Measurements from ENCODE around the gene ITGA8.

- TF ChIP-seq CTCF (IDR thresholded peaks at IDR 0.05; ENCODE audit: low read length) (no peak), EZH2 (IDR thresholded peaks at IDR 0.05; ENCODE audit: borderline replicate concordance, low read length) (no peak)
These were observed 235.6 kb downstream of the ITGA8 start for GRCh38 chr10:15484128-15484527.

Measured in OCI-LY1 (cell line).